Muscle layer of colon (tissue), 2 donors: Measurements from ENCODE around the gene LCP1.

Experiments
- H3K27ac ChIP-seq: one replicate; pipeline ENCODE4 v1.7.0; 2013; ENCODE audit warnings: low read depth, mild to moderate bottlenecking, low read length, moderate library complexity
- H3K27me3 ChIP-seq, 2 donors: one replicate each; pipeline ENCODE4 v1.7.0; 2013; ENCODE audit warnings: low read length in 2 of 2, mild to moderate bottlenecking in 2 of 2; ENCODE audit not compliant: insufficient read depth in 2 of 2, control insufficient read depth in 1 of 2
- H3K36me3 ChIP-seq: one replicate; pipeline ENCODE4 v1.7.0; 2013; ENCODE audit warnings: mild to moderate bottlenecking, low read length; ENCODE audit not compliant: insufficient read depth
- H3K4me1 ChIP-seq: one replicate; pipeline ENCODE4 v1.7.0; 2013; ENCODE audit warnings: mild to moderate bottlenecking, low read length; ENCODE audit not compliant: insufficient read depth
- H3K4me3 ChIP-seq, 2 donors: one replicate each; pipeline ENCODE4 v1.7.0; 2013; ENCODE audit warnings: low read length in 2 of 2, low read depth in 1 of 2, mild to moderate bottlenecking in 1 of 2, moderate library complexity in 1 of 2
- H3K9ac ChIP-seq: one replicate; pipeline ENCODE4 v1.7.0; 2013; ENCODE audit warnings: low read length
- H3K9me3 ChIP-seq: one replicate; pipeline ENCODE4 v1.7.0; 2013; ENCODE audit warnings: mild to moderate bottlenecking, low read length
- donor health status: abdominal sarcoma.
- donor health status: Adenocarcinoma of cecum.

Gene LCP1

DNA sequence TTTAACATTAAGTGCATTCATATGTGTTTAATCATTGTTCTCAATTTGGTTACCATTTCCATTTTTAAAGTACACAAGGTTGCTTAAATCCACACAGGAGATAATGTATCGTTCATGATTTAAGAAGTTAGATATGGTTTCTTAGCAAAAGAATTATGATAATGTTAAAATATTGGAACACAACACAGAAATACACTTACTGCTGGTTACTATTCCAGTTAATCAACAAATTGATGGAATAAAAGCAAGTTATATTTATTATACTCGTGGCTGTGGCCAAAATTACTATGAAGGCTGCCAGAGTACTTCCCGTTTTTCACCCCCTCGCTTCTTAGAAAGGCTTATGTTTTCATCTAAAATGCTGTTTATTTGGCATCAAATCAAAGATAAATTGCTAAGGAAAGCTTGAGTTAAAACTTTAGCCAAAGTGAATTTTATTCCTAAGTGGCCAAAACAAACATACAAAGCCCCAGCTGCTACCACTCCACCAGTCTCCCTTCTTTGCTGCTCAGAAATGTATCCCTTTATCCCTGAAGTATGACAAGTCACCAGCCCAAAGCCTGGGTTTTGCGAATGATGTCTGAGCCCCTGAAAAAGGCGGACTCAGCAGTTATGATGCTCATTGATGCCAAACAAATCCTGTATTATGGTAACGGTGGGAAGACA lies 27.7 kb downstream of the LCP1 start:
- Histone ChIP-seq H3K27me3 (no peaks in the 10 kb centered on the region), H3K9me3 (no peaks in the 10 kb centered on the region), H3K4me3 (no peak overlapping the region), H3K27ac (no peak overlapping the region), H3K36me3 (no peaks in the 10 kb centered on the region), H3K9ac (no peak overlapping the region), H3K4me1 (no peaks in the 10 kb centered on the region)

GRCh38 chr13:46152627-46153328 lies 29.2 kb downstream of the LCP1 start:
- H3K4me3 ChIP-seq = no peak overlapping the region
- no peaks in the 10 kb centered on the region for H3K36me3 ChIP-seq
- H3K4me1 ChIP-seq = no peaks in the 10 kb centered on the region
- no peak overlapping the region for H3K27ac ChIP-seq
- no peak overlapping the region for H3K9ac ChIP-seq
- H3K27me3 ChIP-seq = no peaks in the 10 kb centered on the region
- no peaks in the 10 kb centered on the region for H3K9me3 ChIP-seq

GRCh38 chr13:46150134-46150693 lies 31.8 kb downstream of the LCP1 start:
- H3K9me3 ChIP-seq = no peaks in the 10 kb centered on the region
- no peak overlapping the region for H3K27ac ChIP-seq
- H3K27me3 ChIP-seq = no peaks in the 10 kb centered on the region
- H3K4me1 ChIP-seq = no peaks in the 10 kb centered on the region
- H3K4me3 ChIP-seq = no peak overlapping the region
- H3K9ac ChIP-seq = no peak overlapping the region
- H3K36me3 ChIP-seq = no peaks in the 10 kb centered on the region

DNA sequence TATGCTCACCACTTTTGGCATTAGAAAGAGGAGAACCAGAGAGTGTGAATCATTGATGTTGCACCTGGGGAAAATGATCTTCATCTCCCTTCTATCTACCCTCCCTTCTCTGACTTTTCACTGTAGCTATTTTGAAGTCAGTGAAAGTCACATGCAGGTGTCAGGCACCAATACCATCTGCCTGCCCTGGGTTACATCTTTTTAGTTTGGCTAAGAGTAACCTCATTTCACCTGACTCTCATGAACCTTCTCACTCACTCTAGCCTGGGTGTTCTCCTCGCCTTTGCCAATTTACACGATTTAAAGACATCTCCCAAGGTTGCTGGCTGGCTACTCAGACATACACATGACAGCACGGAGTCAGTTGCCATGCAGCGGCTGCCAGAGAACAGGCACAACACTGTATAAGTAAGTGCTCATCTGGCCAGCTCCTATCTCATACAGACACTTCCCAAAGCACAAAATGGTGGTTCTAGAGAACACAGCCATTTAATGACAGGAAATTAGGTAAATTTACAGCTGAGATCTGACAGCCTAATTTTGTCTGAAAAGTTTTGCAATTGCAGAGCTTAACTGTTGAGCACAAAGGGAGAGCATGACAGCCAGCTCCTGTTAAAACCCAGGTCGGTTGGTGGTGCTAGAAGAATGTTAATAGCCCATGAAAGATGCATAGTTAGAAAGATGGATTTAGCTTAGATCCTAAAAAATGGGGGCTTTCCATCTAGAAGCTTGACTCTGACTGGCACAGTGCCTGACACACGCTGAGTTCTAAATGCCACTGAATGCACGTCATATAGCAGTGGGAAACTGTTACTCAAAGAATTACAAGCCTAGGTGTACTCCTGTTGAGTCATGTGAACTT lies 32.5 kb downstream of the LCP1 start:
- H3K4me1 ChIP-seq = no peaks in the 10 kb centered on the region
- H3K4me3 ChIP-seq = no peak overlapping the region
- no peaks in the 10 kb centered on the region for H3K9me3 ChIP-seq
- H3K36me3 ChIP-seq = no peaks in the 10 kb centered on the region
- H3K9ac ChIP-seq = no peak overlapping the region
- H3K27me3 ChIP-seq = no peaks in the 10 kb centered on the region
- no peak overlapping the region for H3K27ac ChIP-seq

DNA sequence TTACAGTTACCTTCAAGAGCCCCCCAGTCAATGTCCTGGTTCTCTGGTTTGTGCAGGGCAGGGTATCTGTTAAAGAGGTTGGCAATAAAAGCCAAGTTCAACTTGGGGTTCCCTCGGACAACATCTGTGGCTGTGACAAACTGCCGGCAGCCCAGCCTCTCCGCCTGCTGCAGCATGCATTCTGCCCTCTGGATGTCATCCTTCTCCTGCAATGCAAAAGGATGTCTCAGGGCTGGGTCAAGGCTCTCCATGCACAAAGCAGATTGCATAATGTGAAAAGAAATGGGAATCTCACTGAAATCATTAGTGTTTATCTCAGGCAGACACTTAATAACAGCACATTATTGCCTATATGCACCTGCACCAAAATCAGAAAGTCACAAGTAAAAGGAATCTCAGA lies 35.1 kb downstream of the LCP1 start:
- Histone ChIP-seq H3K36me3 (no peaks in the 10 kb centered on the region), H3K4me3 (no peak overlapping the region), H3K9me3 (no peaks in the 10 kb centered on the region)

GRCh38 chr13:46145950-46146349 lies 36.0 kb downstream of the LCP1 start:
- Histone ChIP-seq H3K36me3 (no peaks in the 10 kb centered on the region), H3K4me1 (no peaks in the 10 kb centered on the region), H3K27ac (no peak overlapping the region), H3K27me3 (no peaks in the 10 kb centered on the region), H3K9ac (no peak overlapping the region), H3K4me3 (no peak overlapping the region), H3K9me3 (no peaks in the 10 kb centered on the region)

More for the DNA sequence above, 35.1 kb downstream of the LCP1 start:
- Histone ChIP-seq H3K9ac (no peak overlapping the region), H3K4me1 (no peaks in the 10 kb centered on the region), H3K27me3 (no peaks in the 10 kb centered on the region), H3K27ac (no peak overlapping the region)

- no peak overlapping the region for H3K4me3 ChIP-seq
- no peaks in the 10 kb centered on the region for H3K27me3 ChIP-seq
- H3K9ac ChIP-seq = no peak overlapping the region
- H3K27ac ChIP-seq = no peak overlapping the region
- H3K36me3 ChIP-seq = no peaks in the 10 kb centered on the region
- H3K4me1 ChIP-seq = no peaks in the 10 kb centered on the region
- no peaks in the 10 kb centered on the region for H3K9me3 ChIP-seq
These were observed 36.8 kb downstream of the LCP1 start for GRCh38 chr13:46145135-46145534.

GRCh38 chr13:46143184-46143701 lies 38.7 kb downstream of the LCP1 start:
- Histone ChIP-seq H3K36me3 (no peaks in the 10 kb centered on the region), H3K9ac (no peak overlapping the region), H3K27ac (no peak overlapping the region), H3K4me1 (no peaks in the 10 kb centered on the region), H3K9me3 (no peaks in the 10 kb centered on the region), H3K27me3 (no peaks in the 10 kb centered on the region), H3K4me3 (no peak overlapping the region)

- H3K27me3 ChIP-seq = no peaks in the 10 kb centered on the region
- no peak overlapping the region for H3K4me3 ChIP-seq
- H3K9ac ChIP-seq = no peak overlapping the region
- no peaks in the 10 kb centered on the region for H3K4me1 ChIP-seq
- H3K9me3 ChIP-seq = no peaks in the 10 kb centered on the region
- no peak overlapping the region for H3K27ac ChIP-seq
- H3K36me3 ChIP-seq = no peaks in the 10 kb centered on the region
These were observed 39.2 kb downstream of the LCP1 start for GRCh38 chr13:46142776-46143175.

DNA sequence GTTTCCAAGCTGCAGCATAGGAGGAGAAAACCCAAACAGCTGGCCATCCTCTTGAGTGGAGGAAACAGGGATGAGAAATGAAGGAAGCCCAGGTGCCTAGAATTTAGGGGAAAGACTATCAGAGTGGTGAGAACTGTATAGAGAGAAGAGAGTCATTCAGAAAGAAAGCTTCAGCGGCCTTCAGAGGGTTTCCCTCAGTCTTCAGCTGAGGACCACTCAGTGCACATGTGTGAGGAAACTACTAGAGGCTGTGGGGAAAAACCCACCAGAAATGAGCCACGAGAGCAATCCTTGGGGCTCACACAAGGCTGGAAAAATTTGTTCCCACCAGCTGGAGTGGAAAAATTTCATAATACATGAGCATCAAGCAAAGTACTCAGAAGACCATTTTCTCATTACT lies 41.9 kb downstream of the LCP1 start:
- no peaks in the 10 kb centered on the region for H3K36me3 ChIP-seq
- no peaks in the 10 kb centered on the region for H3K27me3 ChIP-seq

GRCh38 chr13:46137627-46138317 lies 44.2 kb downstream of the LCP1 start:
- Histone ChIP-seq H3K27me3 (no peaks in the 10 kb centered on the region), H3K9ac (no peak overlapping the region), H3K4me1 (no peaks in the 10 kb centered on the region), H3K27ac (no peak overlapping the region), H3K9me3 (no peaks in the 10 kb centered on the region), H3K4me3 (no peak overlapping the region), H3K36me3 (no peaks in the 10 kb centered on the region)

More for the DNA sequence above, 41.9 kb downstream of the LCP1 start:
- Histone ChIP-seq H3K27ac (no peak overlapping the region), H3K4me1 (no peaks in the 10 kb centered on the region), H3K9me3 (no peaks in the 10 kb centered on the region), H3K9ac (no peak overlapping the region), H3K4me3 (no peak overlapping the region)
